Glomerular endothelial cell (primary cell): Measurements from ENCODE around the gene KRT86. TPM values are rescaled to one million over a fixed set of nuclear protein-coding genes. Genes with fewer than 3 reads are reported as not detected.
"Not testable (repeated sequence)": the region's sequence is repeated elsewhere in the genome, so short reads cannot be mapped to it uniquely, and the experiment has no call there.

Experiments used
- DNase-seq: peaks from one replicate; pipeline ENCODE4 v3.0.0-alpha.2; 2011; ENCODE audit warnings: low read depth, low spot score; ENCODE audit errors: extremely low read depth
- total RNA-seq: library from RNA; depleted of rRNA; stranded (reverse); fragments of >200 nt; gene quantifications from 2 replicates; pipeline ENCODE4 v1.2.3, GENCODE V29; 2015

The KRT86 gene
- total RNA-seq, 1 donor from 2014 or later: not detected

DNA sequence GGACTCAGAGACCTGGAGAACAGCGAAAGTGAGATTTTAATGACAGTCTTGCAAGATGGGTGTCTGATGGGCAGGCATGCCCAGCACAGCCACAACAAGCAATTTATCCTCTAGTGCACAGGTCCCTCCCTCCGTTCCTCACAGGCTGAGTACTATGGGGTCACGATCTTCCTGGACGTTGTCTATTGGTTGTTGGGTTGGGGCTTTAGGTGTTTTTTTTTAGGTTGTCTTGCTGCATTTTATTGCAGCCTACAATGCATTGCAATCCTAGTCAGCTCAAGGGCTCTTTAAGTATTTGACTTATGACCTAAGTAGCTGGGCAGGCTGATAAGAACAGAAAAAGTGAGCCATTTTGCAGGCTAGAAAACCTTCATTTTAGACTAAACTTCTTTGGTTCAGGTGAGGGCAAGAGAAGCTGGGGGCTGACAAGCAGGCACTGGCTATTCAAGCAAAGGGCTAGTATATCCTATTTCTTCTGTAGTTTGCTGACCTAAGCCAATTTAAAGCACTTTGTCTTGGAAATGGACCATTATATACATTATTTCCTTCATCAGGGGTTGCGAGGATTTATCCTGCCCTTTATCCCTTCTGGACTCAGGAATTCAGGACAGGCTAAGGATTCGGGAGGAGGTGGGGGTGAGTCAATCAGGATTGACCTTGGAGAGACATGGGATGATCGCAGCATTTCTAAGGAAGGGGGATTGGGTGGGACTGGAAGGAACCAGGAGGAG, 35.4 kb upstream of the KRT86 start:
- no peak for DNase-seq

DNA sequence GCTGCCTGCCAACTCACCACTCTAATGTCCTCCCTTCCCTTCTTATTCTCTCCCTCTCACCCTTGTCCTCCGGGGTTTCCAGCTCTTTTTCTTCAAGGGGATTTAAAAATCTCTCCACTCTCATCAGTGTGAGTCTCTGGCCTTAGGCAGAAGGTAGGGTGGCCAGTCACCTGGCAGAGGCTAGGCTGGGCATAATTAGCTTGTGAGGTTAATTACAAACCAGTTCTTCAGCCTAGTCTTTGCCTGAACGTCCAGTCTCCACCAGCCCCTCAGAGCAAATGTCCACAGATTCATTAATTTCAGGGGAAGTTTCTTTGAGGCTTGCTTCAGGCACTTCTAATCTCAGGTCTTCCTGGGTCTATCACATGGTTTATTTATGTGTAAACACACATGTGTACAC, 34.7 kb upstream of the KRT86 start:
- no peak for DNase-seq

DNA sequence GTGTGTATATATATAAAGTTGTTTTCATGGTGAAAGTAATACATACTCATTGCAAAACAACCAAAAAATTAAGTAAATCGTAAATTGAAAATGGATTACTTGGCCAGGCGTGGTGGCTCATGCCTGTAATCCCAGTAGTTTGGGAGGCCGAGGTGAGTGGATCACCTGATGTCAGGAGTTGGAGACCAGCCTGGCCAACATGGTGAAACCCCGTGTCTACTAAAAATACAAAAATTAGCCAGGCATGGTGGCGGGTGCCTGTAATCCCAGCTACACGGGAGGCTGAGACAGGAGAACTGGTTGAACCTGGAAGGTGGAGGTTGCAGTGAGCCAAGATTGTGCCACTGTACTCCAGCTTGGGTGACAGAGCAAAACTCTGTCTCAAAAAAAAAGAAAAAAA, 34.2 kb upstream of the KRT86 start:
- DNase-seq: not testable (repeated sequence)

DNA sequence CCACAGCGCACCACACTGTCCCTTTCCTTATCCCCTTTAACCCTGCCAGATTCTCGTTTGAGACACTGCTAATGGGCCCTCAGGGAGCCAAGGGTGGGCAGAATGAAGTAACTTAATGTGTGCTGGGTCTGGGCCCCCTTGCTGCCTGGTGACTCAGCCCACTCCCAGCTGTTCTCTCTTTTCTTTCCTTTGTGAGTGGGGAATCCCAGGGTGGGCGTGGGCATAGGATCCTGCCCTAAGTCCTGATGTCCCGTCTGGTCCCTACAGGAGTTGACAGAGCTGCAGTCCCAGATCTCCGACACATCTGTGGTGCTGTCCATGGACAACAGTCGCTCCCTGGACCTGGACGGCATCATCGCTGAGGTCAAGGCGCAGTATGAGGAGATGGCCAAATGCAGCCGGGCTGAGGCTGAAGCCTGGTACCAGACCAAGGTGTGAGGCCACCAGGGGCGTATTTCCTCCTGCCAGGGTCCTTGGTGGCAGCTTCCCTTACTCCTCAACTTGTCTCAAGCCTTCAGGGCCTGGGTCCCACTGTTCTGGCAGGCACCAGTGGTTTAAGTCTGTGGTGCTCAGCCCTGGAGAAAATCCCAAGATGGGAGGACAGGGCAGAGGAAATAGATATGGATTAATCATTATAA, 33.1 kb upstream of the KRT86 start:
- DNase-seq: no peak

DNA sequence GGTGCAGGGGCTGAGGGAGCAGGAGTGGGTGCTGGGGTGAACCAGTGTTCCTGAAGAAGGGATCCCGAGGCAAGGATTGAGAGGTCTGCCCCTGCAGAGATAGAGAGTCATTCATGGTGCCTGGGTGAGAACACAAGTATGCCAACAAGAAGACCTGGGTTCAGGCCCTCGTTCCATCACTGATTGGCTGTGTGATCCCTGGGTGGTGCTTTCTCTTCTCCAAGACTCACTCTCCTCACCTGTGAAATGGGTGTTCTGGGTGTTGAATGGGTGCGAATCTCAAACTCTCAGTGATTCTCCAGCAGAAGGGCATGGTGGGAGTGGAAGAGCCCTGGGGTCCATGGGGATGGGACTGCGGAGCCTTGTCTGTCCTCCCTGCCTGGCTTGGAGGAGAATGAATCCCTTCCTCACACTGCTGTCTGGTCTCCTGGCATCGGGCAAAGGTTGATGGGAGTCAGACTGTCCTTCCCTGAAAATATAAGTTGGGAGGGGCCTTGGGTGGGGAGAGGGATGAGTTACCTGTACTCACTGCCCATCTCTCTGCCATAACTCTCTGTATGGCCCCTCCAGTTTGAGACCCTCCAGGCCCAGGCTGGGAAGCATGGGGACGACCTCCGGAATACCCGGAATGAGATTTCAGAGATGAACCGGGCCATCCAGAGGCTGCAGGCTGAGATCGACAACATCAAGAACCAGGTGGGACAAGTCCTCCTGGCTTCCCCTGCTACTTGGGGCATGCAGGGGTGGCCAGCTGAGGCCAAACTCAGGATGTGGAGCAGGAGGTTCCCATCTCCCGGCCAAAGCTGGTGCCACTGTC, 31.8 kb upstream of the KRT86 start:
- DNase-seq: no peak

DNA sequence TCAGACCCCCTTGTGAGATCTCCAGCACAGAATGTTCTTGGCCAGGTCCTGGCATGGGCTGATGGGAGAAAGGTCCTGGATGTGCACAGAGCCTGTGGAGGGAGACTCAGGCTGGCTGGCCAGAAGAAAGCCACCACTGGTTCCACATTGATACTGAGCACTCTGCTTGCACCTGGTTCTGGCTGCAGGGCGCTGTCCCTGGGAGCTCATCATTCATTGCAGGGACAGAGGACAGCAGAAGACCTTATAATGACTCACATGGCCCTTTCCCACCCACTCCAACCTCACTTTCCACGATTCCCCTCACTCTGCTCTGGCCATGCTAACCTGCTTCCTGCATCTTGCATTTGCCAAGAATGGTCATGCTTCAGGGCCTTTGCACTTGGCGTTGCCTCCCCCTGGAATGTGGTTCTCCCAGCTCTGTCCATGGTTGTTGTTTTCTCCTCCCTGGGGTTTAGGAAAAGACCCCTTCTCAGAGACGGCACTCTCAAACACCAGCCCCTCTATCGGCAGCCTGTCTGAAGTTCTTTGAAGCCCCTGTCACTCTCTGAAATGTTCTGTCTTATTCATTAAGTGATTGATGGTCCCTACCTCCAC, 31.1 kb upstream of the KRT86 start:
- DNase-seq: no peak

DNA sequence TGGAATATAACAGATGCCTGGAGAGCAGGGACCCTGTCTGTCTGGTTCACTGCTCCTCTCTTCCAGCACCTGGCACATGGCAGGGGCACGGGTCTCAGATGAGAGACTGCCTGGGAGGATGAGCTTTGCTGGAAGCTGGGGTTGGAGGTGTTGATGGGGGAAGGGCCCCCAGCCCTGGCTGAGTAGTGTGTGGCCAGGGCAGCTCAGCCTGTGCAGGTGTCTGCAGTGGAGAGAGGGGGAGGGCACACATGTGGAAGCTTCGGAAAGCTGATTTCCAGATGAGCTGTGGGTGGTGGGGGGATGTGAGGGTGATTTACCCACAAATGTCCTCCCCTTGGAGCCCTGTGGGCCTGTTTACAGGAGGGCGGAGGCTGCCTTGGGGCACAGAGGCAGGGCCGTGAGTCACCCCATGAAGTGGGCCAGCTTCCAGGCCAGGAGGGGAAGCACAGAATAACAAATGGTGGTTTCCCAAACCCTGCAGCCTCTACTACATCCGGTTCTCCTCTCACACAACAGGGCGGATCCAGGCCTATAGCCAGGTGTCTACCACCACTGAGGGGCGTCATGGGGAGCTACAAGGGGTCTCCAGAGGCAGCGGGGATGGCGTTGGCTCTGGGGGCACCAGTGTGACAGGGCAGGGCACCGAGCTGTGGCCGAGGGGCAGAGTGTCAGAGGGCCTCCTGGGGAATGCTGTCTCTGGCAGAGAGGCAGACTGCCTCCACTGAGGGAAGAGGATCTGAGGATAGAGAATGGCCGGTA, 30.4 kb upstream of the KRT86 start:
- DNase-seq: no peak

DNA sequence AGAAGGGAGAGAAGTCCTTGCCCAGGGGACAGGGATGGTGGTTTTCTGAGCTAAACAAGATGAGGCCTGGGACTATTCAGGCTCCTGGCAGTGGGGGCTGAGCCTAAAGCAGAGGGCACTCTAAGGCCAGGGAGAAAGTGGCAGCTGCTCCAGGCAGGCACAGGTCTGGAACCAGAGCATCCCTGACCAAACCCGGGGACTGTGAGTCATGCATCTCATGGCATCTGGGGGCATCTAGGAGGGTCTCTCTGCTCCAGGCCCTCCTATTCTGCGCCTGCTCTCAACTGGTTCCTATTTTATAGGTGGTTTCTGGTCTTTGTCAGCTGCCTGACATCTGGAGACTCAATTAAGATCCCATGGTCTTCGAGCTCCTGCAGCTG, 29.8 kb upstream of the KRT86 start:
- no peak for DNase-seq

DNA sequence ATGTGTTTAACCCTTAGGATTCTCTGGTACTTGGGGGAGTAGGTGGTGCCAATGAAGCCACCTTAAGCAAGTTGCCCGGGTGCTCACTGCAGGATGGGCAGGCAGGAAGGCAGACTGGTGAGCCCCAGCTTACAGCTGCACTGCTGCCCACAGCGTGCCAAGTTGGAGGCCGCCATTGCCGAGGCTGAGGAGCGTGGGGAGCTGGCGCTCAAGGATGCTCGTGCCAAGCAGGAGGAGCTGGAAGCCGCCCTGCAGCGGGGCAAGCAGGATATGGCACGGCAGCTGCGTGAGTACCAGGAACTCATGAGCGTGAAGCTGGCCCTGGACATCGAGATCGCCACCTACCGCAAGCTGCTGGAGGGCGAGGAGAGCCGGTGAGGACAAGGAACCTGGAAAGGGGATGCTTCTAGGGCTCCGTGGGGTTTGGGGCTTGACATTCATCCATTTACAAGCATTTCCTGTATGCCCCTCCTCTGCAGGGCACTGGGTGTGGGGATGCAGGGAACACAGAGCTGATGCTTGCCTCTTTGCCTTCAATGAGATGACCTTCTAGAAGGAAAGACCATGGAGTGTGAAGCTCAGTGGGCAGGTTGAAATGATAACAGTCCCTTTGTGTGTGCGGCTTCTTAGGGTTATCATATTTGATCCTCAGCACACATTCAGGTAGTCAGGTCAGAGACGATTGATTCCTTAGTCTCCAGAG, 29.0 kb upstream of the KRT86 start:
- no peak for DNase-seq

DNA sequence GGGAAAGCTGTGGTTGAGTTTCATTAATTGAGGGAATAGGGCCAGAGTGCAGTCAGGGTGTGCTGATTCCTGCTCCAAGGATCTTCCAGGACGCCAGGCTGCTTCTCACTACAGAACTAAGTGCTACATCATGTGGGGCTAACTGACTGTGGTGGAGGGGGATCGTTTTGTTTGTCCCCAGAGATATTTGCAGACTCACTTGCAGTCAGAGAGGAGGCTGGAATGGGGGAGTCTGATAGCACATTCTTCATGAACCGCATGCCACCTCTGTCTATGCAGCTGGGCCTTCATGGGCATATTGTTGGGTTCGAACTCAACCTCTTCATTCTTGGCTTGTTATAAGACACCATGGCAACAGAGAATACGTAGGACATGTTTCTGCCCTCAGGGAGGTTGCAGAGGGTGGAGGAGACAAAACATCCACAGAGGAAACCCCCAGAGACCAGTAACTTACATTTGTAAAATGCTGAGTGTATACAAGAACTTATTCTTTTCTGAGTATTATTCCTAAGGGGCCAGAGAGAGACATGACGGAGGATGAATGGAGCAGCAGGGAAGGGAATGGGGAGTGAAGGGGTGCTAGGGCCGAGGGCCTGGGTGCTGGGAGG, 28.4 kb upstream of the KRT86 start:
- DNase-seq: no peak

DNA sequence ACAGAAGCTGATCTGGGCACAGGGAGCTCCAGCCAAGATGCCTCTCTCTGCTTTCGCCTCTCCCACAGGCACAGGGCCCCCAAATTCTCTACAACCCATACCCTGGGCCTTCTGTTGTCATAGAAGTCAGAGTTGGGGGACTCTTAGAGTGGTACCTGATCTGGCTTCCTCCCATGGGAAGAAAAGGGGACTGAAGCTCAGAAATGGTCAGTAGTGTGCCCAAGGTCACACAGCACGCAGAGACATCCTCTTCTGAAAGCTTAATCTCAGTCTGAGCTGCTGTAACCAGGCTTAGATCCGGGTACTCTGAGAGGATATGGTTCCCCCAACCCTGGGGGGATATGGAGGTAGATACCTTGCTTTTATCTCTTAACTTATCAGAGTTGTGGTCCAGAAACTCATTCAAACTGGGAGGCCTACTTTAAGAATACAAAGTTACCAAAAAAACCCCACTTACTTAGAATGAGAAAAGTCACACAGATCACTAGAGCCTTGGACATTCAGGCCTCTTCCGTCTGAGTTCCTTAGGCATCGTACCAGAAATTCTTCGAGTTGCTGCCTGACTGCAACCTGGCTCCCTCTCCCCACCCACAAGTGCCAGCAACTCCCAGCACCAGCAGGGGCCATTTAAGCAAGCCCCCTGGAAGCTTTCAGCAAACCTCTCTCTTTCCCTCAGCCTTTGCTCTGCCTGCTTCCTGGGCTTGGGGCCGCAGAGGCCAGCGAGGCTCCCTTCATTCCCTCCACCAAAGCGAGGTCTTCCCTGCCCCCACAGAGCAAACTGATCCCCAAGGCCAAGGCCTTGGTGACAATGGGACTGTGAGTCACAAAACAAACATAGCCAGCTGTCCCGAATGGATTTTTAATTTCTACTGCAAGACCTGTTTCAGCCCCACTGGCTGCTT, 27.5 kb upstream of the KRT86 start:
- DNase-seq: no peak

DNA sequence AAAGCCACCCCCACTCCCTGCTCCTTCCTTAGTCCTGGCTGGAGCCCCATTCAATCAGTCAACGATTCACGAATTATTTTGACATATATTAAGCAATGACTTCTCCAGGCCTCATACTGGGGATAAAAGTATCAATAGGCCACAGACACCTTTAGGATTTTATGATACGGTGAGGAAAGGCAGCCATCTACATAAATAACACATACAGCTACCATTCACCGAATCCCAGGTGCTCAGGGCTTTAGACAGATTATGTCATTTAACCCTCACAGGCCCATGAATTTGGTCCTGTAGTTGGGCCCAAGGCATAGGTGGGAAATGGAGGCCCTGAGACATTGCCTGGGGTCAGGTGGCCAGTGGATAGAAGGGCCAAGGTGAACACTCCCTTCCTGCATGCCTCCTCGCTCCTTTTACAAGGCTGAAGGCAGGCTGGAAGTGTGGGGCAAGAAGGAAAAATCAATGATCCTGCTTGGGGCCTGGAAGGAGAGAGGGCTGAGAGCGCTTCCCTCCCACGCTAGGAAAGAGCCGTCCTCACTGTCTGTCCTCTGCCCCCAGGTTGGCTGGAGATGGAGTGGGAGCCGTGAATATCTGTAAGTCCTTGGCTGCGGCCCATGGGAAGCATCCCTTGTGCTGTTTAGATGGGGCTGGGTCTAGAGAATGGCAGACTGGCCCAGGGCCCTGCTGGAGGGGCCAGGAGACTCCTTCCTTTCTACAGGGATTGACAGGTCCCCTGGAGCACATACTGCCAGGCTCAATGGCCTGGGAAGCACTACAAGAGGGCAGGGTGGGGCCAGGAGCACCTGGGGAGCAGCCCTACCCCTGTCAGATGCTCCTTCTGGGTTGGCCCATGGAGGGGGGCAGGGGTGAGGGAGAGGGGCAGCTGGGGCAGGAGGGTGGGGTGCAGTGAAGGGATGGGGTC, 26.6 kb upstream of the KRT86 start:
- DNase-seq: no peak

DNA sequence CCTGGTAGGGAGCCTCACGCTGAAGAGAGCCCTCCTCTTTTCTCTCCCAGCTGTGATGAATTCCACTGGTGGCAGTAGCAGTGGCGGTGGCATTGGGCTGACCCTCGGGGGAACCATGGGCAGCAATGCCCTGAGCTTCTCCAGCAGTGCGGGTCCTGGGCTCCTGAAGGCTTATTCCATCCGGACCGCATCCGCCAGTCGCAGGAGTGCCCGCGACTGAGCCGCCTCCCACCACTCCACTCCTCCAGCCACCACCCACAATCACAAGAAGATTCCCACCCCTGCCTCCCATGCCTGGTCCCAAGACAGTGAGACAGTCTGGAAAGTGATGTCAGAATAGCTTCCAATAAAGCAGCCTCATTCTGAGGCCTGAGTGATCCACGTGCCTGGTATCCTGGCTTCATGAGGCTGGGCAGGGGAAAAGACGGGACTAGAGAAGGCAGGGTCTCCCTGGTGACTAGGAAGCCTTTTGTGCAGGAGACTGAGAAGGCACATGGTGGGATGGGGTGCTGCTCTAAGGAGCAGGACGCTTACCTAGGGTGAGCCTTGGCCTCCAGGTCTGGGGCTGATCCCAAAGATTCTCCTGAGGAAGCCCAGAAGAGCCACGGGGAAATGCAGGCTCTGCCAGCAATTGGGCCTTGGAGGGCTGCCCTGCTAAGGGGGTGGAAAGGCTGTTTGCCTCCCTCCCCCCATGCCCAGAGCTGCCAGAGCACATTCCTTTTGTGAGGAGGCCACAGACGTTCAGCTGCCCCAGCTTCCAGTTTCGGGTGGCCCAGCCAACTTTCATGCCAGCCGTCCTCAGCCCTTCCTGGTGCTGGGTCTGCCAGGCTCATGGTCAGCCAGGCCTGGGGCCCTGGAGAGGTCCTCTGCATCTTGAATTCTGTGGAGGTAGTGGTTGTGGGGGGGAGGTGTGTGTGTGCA, 25.6 kb upstream of the KRT86 start:
- no peak for DNase-seq

DNA sequence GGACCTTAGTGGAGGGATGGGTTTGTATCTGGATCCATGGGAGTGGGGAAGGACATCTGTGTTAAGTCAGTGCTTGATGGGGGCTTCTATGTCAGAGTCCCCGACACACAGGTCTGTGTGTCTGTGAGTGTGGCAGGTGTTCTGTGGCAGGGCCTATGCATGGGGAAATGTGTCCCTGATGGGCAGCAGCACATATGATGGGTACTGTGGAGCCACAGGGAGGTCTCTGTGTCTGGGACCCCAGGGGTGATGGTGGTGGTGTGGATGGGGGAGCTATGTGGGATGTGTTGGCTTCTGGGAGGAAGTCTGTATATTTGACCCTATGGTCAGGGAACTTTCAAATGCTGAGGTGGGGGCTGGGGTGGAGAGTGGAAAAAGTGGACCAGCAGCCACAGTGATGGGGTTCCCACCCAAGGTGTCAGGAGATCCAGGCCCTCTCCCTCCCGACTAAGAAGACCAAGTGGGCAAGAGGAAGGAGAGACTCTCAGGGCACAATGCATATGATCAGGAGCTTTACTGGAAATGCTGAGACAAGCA, 24.9 kb upstream of the KRT86 start:
- no peak for DNase-seq

DNA sequence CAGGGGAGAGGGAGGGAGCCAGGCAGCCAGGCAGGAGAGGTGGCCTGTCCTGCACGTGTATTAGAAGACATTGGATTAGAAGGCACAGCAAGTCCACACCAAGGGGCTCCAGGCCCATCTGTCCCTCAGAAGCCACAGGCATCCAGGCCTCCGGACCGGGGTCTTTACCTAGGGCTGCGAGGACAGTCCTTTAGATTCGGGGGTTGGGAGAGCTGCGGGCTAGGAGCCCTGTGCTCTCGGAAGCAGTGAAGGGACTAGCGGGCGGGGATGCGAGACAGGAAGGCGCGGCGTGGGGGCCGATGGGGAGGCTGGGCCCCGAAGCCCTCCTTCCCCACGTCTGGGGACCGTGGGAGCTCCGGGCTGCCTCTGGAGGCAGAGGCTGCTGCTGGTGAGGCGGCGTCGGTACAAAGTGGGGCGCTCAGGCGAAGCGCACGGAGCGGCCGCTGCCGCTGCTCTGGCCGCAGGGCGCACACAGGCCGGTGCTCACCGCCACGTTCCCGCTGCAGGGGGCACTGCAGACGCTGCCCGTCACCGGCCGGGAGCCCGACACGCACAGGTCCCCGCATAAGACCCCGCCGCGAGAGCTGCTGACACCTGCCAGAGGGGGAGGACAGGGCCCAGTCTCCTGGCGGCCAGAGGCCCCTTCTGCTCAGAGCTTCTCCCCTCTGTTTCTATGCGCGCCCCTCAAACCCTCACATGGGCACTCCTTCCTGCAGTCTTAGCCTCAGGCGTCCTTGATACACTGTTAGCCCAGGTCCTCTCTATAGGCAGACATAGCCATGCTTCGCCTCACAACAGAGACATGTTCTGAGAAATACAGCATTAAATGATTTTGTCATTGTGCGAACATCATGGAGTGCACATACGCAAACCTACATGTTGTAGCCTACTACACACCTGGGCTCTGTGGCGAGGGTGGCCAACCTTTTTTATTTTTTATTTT, 24.1 kb upstream of the KRT86 start:
- no peak for DNase-seq
